Amniotic stem cell (primary cell): ENCODE results near the gene CAPN12.
"Not testable (repeated sequence)": the region's sequence is repeated elsewhere in the genome, so short reads cannot be mapped to it uniquely, and the experiment has no call there.

Experiments
- DNase-seq: peaks from one replicate; lab custom pipeline; 2025; lab: John Stamatoyannopoulos, UW

Gene CAPN12

GRCh38 chr19:38770228-38770948 lies 26.1 kb upstream of the CAPN12 start:
- DNase-seq, result not testable (repeated sequence)

- peak; percentile 4 for DNase-seq
Observed at GRCh38 chr19:38769635-38770211, 25.4 kb upstream of the CAPN12 start.

- no peak for DNase-seq
Observed at GRCh38 chr19:38766276-38767047, 22.2 kb upstream of the CAPN12 start.

GRCh38 chr19:38765214-38765613 lies 20.9 kb upstream of the CAPN12 start:
- no peak for DNase-seq

- no peak for DNase-seq
Observed at GRCh38 chr19:38763795-38764220, 19.5 kb upstream of the CAPN12 start.

- not testable (repeated sequence) for DNase-seq
Observed at GRCh38 chr19:38761884-38762389, 17.7 kb upstream of the CAPN12 start.

GRCh38 chr19:38760805-38761517 lies 16.7 kb upstream of the CAPN12 start:
- DNase-seq, result not testable (repeated sequence)

- no peak for DNase-seq
Observed at GRCh38 chr19:38759590-38760003, 15.3 kb upstream of the CAPN12 start.

- DNase-seq, result not testable (repeated sequence)
Observed at GRCh38 chr19:38754196-38754595, 9.9 kb upstream of the CAPN12 start.

GRCh38 chr19:38753783-38754182 lies 9.5 kb upstream of the CAPN12 start:
- DNase-seq, result not testable (repeated sequence)

GRCh38 chr19:38745316-38745715 lies 1.0 kb upstream of the CAPN12 start:
- DNase-seq, result no peak

GRCh38 chr19:38744874-38745273 lies 600 bp upstream of the CAPN12 start:
- no peak for DNase-seq

GRCh38 chr19:38743394-38744297 lies 628 bp downstream of the CAPN12 start:
- no peak for DNase-seq

- no peak for DNase-seq
Observed at GRCh38 chr19:38742906-38743305, 1.4 kb downstream of the CAPN12 start.

- DNase-seq, result no peak
Observed at GRCh38 chr19:38742296-38742695, 2.0 kb downstream of the CAPN12 start.

GRCh38 chr19:38741670-38742069 lies 2.6 kb downstream of the CAPN12 start:
- no peak for DNase-seq

- DNase-seq, result no peak
Observed at GRCh38 chr19:38740932-38741331, 3.3 kb downstream of the CAPN12 start.

- DNase-seq, result no peak
Observed at GRCh38 chr19:38740257-38740592, 4.0 kb downstream of the CAPN12 start.

GRCh38 chr19:38739440-38740256 lies 4.6 kb downstream of the CAPN12 start:
- no peak for DNase-seq
